ENCODE measurements around the gene RPL31.
A peak's percentile ranks its signal among the peaks of the same experiment; 100 is the strongest.

The RPL31 gene

DNA sequence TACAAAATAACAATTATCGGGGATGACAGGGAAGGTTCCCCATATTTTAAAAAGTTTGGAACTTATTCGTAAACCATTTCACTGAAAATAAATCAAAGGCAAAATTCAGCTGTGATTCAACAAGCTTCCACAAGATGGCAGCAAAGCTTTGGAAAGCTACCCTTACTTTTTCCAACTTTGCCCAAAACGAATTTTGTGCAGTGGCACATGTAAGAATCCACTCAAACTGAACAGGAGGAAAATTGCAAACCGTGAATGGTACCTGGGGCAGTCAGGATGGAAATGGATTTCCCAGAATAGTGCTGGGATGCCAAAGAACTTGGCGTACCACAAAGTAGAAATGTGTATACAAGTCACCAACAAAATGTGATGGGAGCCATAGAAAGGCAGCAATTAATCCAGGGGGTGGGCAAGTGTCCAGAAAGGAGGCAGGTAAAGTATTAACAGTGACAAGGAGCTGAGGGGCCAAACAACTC lies 10.7 kb downstream of the RPL31 start:
- H3K4me2 ChIP-seq, result no peak overlapping the region
- TF ChIP-seq CTCF (conservative IDR thresholded peaks at IDR 0.05; ENCODE audit: low read depth, low read length), result peak; percentile 90
- no peak overlapping the region for H3K9ac ChIP-seq
- H3K79me2 ChIP-seq (ENCODE audit: insufficient read depth, low read depth), result no peaks in the 10 kb centered on the region
- H2AFZ ChIP-seq (ENCODE audit: low read depth), result no peak overlapping the region
- H3K36me3 ChIP-seq (ENCODE audit: insufficient read depth), result no peaks in the 10 kb centered on the region
- H3K4me1 ChIP-seq (ENCODE audit: low read depth, poor library complexity, severe bottlenecking), result peaks cover 3% of the 10 kb centered on the region
- no peak overlapping the region for H3K27ac ChIP-seq
- no peaks in the 10 kb centered on the region for H3K27me3 ChIP-seq (ENCODE audit: insufficient read depth, low read depth)
- H3K4me3 ChIP-seq (IDR thresholded peaks at IDR 0.05; ENCODE audit: insufficient read depth, low read depth, low read length), result no peak overlapping the region
- H4K20me1 ChIP-seq (ENCODE audit: insufficient read depth), result no peaks in the 10 kb centered on the region

DNA sequence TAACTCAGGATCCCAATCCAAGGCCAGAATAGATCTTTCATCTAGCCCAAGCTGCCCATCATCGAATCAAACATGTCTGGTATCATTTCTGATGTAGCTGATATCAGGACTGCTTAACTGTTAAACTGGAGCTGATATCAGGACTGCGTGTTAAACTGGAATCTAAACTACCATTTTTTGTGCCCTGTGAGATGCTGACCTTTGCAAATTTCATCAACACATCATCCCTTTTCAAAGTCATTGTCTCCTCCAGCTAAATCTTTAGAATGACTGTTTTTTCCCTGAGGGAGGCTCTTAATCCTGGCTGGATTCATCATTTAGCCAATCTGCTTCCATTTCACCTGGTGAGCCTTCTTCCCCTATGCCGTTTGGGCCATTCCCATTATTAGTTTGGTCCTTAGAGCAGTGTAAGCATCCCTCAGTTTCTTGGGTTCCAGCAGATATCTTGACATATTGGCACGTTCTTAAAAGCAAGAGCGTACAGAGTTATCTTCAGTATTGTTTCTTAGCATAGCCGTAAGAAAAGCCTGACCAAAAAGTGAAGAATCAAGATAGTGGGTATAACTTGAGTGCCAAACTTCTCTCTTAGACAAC lies 12.3 kb downstream of the RPL31 start:
- Histone ChIP-seq H3K4me2 (no peak overlapping the region), H3K4me1 (ENCODE audit: low read depth, poor library complexity, severe bottlenecking) (peaks cover 3% of the 10 kb centered on the region), H2AFZ (ENCODE audit: low read depth) (no peak overlapping the region), H3K79me2 (ENCODE audit: insufficient read depth, low read depth) (no peaks in the 10 kb centered on the region), H3K9ac (no peak overlapping the region), H3K27ac (no peak overlapping the region), H3K36me3 (ENCODE audit: insufficient read depth) (no peaks in the 10 kb centered on the region), H3K27me3 (ENCODE audit: insufficient read depth, low read depth) (no peaks in the 10 kb centered on the region), H3K4me3 (IDR thresholded peaks at IDR 0.05; ENCODE audit: insufficient read depth, low read depth, low read length) (no peak overlapping the region), H4K20me1 (ENCODE audit: insufficient read depth) (no peaks in the 10 kb centered on the region)
- no peak for TF ChIP-seq CTCF (conservative IDR thresholded peaks at IDR 0.05; ENCODE audit: low read depth, low read length)

DNA sequence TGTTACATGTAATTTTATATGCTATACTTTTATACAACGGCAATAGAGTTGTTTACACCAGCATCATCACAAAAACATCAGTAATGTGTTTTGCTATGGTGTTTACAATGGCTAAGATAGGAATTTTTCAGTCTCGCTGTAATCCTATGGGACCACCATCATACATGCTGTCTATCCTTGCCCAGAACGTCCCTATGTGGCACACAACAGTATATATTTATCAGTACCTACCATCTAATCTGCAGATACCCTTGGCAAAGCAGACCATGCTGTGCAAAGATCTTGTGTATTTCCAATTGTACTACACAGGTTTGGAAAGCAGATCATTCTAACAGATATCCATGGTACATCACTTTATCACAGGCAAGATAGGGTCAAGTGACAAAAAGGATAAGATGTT lies 15.3 kb downstream of the RPL31 start:
- no peak for TF ChIP-seq CTCF (conservative IDR thresholded peaks at IDR 0.05; ENCODE audit: low read depth, low read length)
- Histone ChIP-seq H2AFZ (ENCODE audit: low read depth) (no peak overlapping the region), H3K4me3 (IDR thresholded peaks at IDR 0.05; ENCODE audit: insufficient read depth, low read depth, low read length) (no peak overlapping the region), H3K79me2 (ENCODE audit: insufficient read depth, low read depth) (no peaks in the 10 kb centered on the region), H3K9ac (no peak overlapping the region), H3K4me1 (ENCODE audit: low read depth, poor library complexity, severe bottlenecking) (no peaks in the 10 kb centered on the region), H3K36me3 (ENCODE audit: insufficient read depth) (no peaks in the 10 kb centered on the region), H3K27me3 (ENCODE audit: insufficient read depth, low read depth) (no peaks in the 10 kb centered on the region), H3K27ac (no peak overlapping the region), H4K20me1 (ENCODE audit: insufficient read depth) (no peaks in the 10 kb centered on the region), H3K4me2 (no peak overlapping the region)

DNA sequence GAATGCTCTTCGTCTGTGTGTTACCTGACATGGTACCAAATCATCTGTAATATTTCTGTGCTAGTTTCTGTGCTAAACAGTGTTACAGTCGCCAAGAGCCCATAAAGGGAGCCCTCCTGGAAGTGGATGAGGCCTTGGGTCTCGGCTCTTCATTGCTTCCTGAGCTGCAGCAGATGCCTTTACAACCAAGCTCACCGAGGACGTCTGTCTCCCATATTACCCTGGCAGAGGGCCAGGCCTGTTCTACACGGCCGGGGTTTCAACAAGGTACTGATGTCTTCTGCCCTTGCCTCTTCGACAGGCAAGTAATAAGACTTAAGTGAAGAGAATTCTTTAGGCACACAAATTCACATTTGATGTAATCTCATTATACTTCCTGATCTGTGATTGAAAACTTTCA lies 16.8 kb downstream of the RPL31 start:
- H3K4me3 ChIP-seq (IDR thresholded peaks at IDR 0.05; ENCODE audit: insufficient read depth, low read depth, low read length), result no peak overlapping the region
- no peaks in the 10 kb centered on the region for H4K20me1 ChIP-seq (ENCODE audit: insufficient read depth)
- H2AFZ ChIP-seq (ENCODE audit: low read depth), result no peak overlapping the region
- TF ChIP-seq CTCF (conservative IDR thresholded peaks at IDR 0.05; ENCODE audit: low read depth, low read length), result no peak
- H3K79me2 ChIP-seq (ENCODE audit: insufficient read depth, low read depth), result no peaks in the 10 kb centered on the region
- H3K36me3 ChIP-seq (ENCODE audit: insufficient read depth), result no peaks in the 10 kb centered on the region
- no peaks in the 10 kb centered on the region for H3K4me1 ChIP-seq (ENCODE audit: low read depth, poor library complexity, severe bottlenecking)
- H3K9ac ChIP-seq, result no peak overlapping the region
- H3K27me3 ChIP-seq (ENCODE audit: insufficient read depth, low read depth), result no peaks in the 10 kb centered on the region
- H3K4me2 ChIP-seq, result no peak overlapping the region
- H3K27ac ChIP-seq, result no peak overlapping the region

Data from KMS-11 (cell line).